GM12878 (cell line): Measurements from ENCODE around the gene BMPR2. TPM values are rescaled to one million over a fixed set of nuclear protein-coding genes. Genes with fewer than 3 reads are reported as not detected.

Experiments used
- ATAC-seq: fragments of 200-7000 bp; cut with Tn5 transposase; 3 replicates; pipeline ENCODE4 v1.9.1; 2020; ENCODE audit warnings: mild to moderate bottlenecking, moderate library complexity
- BruUV-seq: library from RNA; stranded (reverse); fragments of 400-500 nt; replicated peaks from 2 replicates; lab custom pipeline; 2021; lab: Mats Ljungman, UMichigan
- CTCF ChIA-PET: fragments of 300-600 bp; sonication (Branson Sonifier 250); formaldehyde crosslinking; extraction: SDS; loops from one replicate; lab custom pipeline; 2021; ENCODE audit warnings: inconsistent platforms; lab: Yijun Ruan, JAX
- POLR2A ChIA-PET: fragments of 350-600 bp; formaldehyde crosslinking; extraction: SDS; loops from one replicate; lab custom pipeline; 2021; ENCODE audit warnings: inconsistent platforms; lab: Charles Lee
- RAD21 ChIA-PET: fragments of 300-600 bp; sonication (Branson Sonifier 250); formaldehyde crosslinking; loops from one replicate; lab custom pipeline; 2023; ENCODE audit warnings: antibody characterized with exemption; ENCODE audit not compliant: unreplicated experiment; lab: Charles Lee
- SMC1A ChIA-PET: fragments of 300-600 bp; sonication (Branson Sonifier 250); formaldehyde crosslinking; loops from one replicate; lab custom pipeline; 2023; ENCODE audit not compliant: unreplicated experiment, uncharacterized antibody; lab: Charles Lee
- DNase-seq: peaks from one replicate; pipeline ENCODE4 v3.0.0-alpha.2; 2011; ENCODE audit warnings: low read depth, low spot score
- FAIRE-seq: peaks from 3 replicates; lab custom pipeline; 2011; peaks lifted over from hg19 to GRCh38; lab: Jason Lieb, UNC
- H2AFZ ChIP-seq: 2 replicates; pipeline ENCODE4 v1.6.0; 2011; ENCODE audit warnings: low read depth, low read length, control low read depth; ENCODE audit not compliant: control insufficient read depth
- H3K27ac ChIP-seq: 2 replicates; pipeline ENCODE4 v1.5.1; 2011; ENCODE audit warnings: control low read depth; ENCODE audit not compliant: control insufficient read depth, insufficient read depth
- H3K27me3 ChIP-seq, 2 experiments: replicated peaks in 1 of 2; 2 replicates each; pipeline versions ENCODE4 v1.6.0 to v1.6.1; 2011; ENCODE audit warnings: low read length in 1 of 2; ENCODE audit not compliant: control insufficient read depth in 2 of 2, insufficient read depth in 2 of 2
- H3K36me3 ChIP-seq, 2 experiments: 2 replicates each; pipeline ENCODE4 v1.5.1; 2011; ENCODE audit warnings: low read length in 1 of 2; ENCODE audit not compliant: control insufficient read depth in 2 of 2, insufficient read depth in 2 of 2
- H3K4me1 ChIP-seq: 2 replicates; pipeline ENCODE4 v1.6.1; 2011; ENCODE audit warnings: mild to moderate bottlenecking, low read length, moderate library complexity, mixed read lengths; ENCODE audit not compliant: control insufficient read depth, insufficient read depth
- H3K4me2 ChIP-seq: 2 replicates; pipeline ENCODE4 v1.6.0; 2011; ENCODE audit warnings: control low read depth; ENCODE audit not compliant: control insufficient read depth, insufficient read depth
- H3K4me3 ChIP-seq: fragments of 200-600 bp; sonication (generic); 2 replicates; pipeline ENCODE4 v1.5.1; 2016
- H3K79me2 ChIP-seq: 2 replicates; pipeline ENCODE4 v1.6.0; 2011; ENCODE audit warnings: low read length; ENCODE audit not compliant: control insufficient read depth, insufficient read depth
- H3K9ac ChIP-seq: 2 replicates; pipeline ENCODE4 v1.8.0; 2011; ENCODE audit warnings: low read length, control low read depth, mixed read lengths; ENCODE audit not compliant: control insufficient read depth, insufficient read depth
- H3K9me3 ChIP-seq: replicated peaks from 3 replicates; pipeline ENCODE4 v1.5.1; 2011; ENCODE audit warnings: mild to moderate bottlenecking, low read length; ENCODE audit not compliant: control insufficient read depth, insufficient read depth
- H4K20me1 ChIP-seq: 2 replicates; pipeline ENCODE4 v1.6.0; 2011; ENCODE audit not compliant: control insufficient read depth, insufficient read depth
- CHD2 ChIP-seq: IDR thresholded peaks from 2 replicates; pipeline ENCODE4 v1.6.1; 2011; ENCODE audit warnings: low read depth, low read length, improper control_type of control experiment, borderline replicate concordance
- DPF2 ChIP-seq: fragments of 450-650 bp; IDR thresholded peaks from 2 replicates; pipeline ENCODE4 v1.6.1; 2017; ENCODE audit warnings: mild to moderate bottlenecking
- EGR1 ChIP-seq, 2 experiments: IDR thresholded peaks; 1 replicate in 1 of 2; 2 replicates in 1 of 2; pipeline ENCODE4 v1.6.1; 2011 to 2012; ENCODE audit warnings: low read depth in 2 of 2, low read length in 2 of 2, borderline replicate concordance in 1 of 2, mild to moderate bottlenecking in 1 of 2, moderate library complexity in 1 of 2
- FOS ChIP-seq: IDR thresholded peaks from 3 replicates; pipeline ENCODE4 v1.6.1; 2011; ENCODE audit warnings: borderline replicate concordance; ENCODE audit not compliant: insufficient read length; ENCODE audit errors: extremely low read depth
- GATAD2B ChIP-seq: fragments of 450-650 bp; conservative IDR thresholded peaks from 2 replicates; pipeline ENCODE4 v1.6.1; 2017; ENCODE audit warnings: low read depth, mild to moderate bottlenecking, moderate library complexity
- IKZF1 ChIP-seq: fragments of 450-650 bp; conservative IDR thresholded peaks from 2 replicates; pipeline ENCODE4 v1.6.1; 2017; ENCODE audit warnings: antibody characterized with exemption, mild to moderate bottlenecking
- LARP7 ChIP-seq: fragments of 450-650 bp; IDR thresholded peaks from 2 replicates; pipeline ENCODE4 v1.6.1; 2017; ENCODE audit warnings: mild to moderate bottlenecking
- MXI1 ChIP-seq: fragments of 150-350 bp; IDR thresholded peaks from 2 replicates; pipeline ENCODE4 v1.6.1; 2011; ENCODE audit warnings: low read depth, mild to moderate bottlenecking, inconsistent platforms, low read length, improper control_type of control experiment
- MYC ChIP-seq: IDR thresholded peaks from 2 replicates; pipeline ENCODE4 v1.6.1; 2011; ENCODE audit warnings: mild to moderate bottlenecking, low read length, moderate library complexity, inconsistent platforms; ENCODE audit not compliant: insufficient read depth, insufficient replicate concordance, insufficient read length, severe bottlenecking
- NR2F1 ChIP-seq: fragments of 450-650 bp; conservative IDR thresholded peaks from 2 replicates; pipeline ENCODE4 v1.6.1; 2017; ENCODE audit warnings: mild to moderate bottlenecking
- RFX5 ChIP-seq: IDR thresholded peaks from 2 replicates; pipeline ENCODE4 v1.6.1; 2011; ENCODE audit warnings: low read depth, low read length, improper control_type of control experiment
- SIN3A ChIP-seq: IDR thresholded peaks from 2 replicates; pipeline ENCODE4 v1.6.1; 2012; ENCODE audit warnings: low read depth, low read length, improper control_type of control experiment
- SMAD5 ChIP-seq: IDR thresholded peaks from 2 replicates; pipeline ENCODE4 v1.6.1; 2016; ENCODE audit warnings: antibody characterized with exemption, low read depth
- SP1 ChIP-seq: IDR thresholded peaks from one replicate; pipeline ENCODE4 v1.6.1; 2011; ENCODE audit warnings: low read depth, low read length
- YBX1 ChIP-seq: fragments of 450-650 bp; IDR thresholded peaks from 2 replicates; pipeline ENCODE4 v1.6.1; 2016; ENCODE audit warnings: antibody characterized with exemption
- ZBED1 ChIP-seq: IDR thresholded peaks from 2 replicates; pipeline ENCODE4 v1.6.1; 2016; ENCODE audit warnings: borderline replicate concordance
- ZNF207 ChIP-seq: fragments of 450-650 bp; IDR thresholded peaks from 2 replicates; pipeline ENCODE4 v1.6.1; 2014; ENCODE audit warnings: antibody characterized with exemption, mild to moderate bottlenecking, borderline replicate concordance
- WGBS: methylation state at CpG from one replicate; pipeline ENCODE4 v1.1.6; 2016; ENCODE audit warnings: low lambda C conversion rate; ENCODE audit not compliant: insufficient replicate concordance, insufficient coverage; ENCODE audit errors: missing lambda C conversion rate; 5-methylcytosine and 5-hydroxymethylcytosine counted together
- in situ Hi-C: fragments of 300-500 bp; cut with MboI; formaldehyde crosslinking; loops from 9 replicates; pipeline ENCODE4 v1.14.3; 2018; ENCODE audit warnings: mixed read lengths
- intact Hi-C: fragments of 100-400 bp; cut with micrococcal nuclease; formaldehyde crosslinking; loops from one replicate; pipeline ENCODE4 v1.14.2; 2022; ENCODE audit not compliant: unreplicated experiment
- polyA plus RNA-seq, 11 experiments: library from polyadenylated mRNA; depleted of rRNA in 4 of 11; unstranded in 6 of 11; stranded (reverse) in 5 of 11; fragments of >200 nt; fragmentation: Nextera tagmentation in 4 of 11; fragmentation: Illumina TruSeq in 1 of 11; extraction: Ambion mirVana in 4 of 11; extraction: Trizol in 1 of 11; gene quantifications; 1 replicate in 1 of 11; 2 replicates in 10 of 11; pipeline versions ENCODE4 v1.2.1 to v1.2.3, GENCODE V29; 2011 to 2016; ENCODE audit warnings: inconsistent platforms in 2 of 11, missing spikeins in 2 of 11, low read depth in 1 of 11
- total RNA-seq, 4 experiments: library from RNA; depleted of rRNA in 3 of 4; stranded (reverse); fragments of >200 nt in 3 of 4; fragmentation: Illumina TruSeq in 1 of 4; extraction: Trizol in 1 of 4; gene quantifications; 2 replicates each; pipeline versions ENCODE4 v1.2.1 to v1.2.3, GENCODE V29; 2013 to 2021
- TF ChIP-seq, protein P1 (sequence below): fragments of 450-650 bp; conservative IDR thresholded peaks from 2 replicates; pipeline ENCODE4 v1.6.1; 2017; ENCODE audit warnings: mild to moderate bottlenecking, moderate library complexity
- TF ChIP-seq, protein P2 (sequence below): fragments of 450-650 bp; IDR thresholded peaks from 2 replicates; pipeline ENCODE4 v1.6.1; 2014; ENCODE audit warnings: mild to moderate bottlenecking

Gene BMPR2
- total and polyA plus RNA-seq, 10 of the 15 experiments (the other 5 are each of a cell fraction or from before 2014, with no cell fraction given), result 2.4 to 33.0 (median 7.1) TPM

DNA sequence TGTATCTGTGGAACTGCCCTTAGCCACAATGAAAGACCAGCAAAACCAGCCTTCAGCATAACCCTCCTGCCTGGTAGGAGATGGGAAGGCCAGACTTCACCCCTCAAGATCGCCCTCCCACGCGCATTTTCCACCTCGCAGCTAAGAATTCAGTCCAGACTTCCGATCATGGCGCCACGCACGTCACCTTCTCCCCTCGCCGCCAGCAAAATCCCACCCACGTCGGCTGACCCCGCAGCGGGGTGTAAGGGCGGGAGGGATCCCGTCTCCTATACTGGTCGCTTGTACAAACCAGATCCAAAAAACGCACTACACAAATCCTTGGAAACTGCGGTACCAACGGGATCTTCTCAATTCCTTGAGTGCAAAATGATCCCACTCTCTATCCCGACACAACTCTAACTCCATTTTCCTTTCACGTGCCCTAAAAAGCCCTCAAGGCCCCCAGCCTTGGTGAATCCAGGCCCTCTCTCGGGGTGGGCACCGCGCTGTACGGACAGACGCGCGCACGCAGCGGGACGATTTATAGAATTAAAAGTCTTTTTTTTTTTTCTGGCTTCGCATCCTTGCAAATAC lies 1.0 kb upstream of the BMPR2 start (continued):
- TF ChIP-seq RFX5, result no peak
- TF ChIP-seq ZBED1, result no peak
- no peak for TF ChIP-seq FOS

DNA sequence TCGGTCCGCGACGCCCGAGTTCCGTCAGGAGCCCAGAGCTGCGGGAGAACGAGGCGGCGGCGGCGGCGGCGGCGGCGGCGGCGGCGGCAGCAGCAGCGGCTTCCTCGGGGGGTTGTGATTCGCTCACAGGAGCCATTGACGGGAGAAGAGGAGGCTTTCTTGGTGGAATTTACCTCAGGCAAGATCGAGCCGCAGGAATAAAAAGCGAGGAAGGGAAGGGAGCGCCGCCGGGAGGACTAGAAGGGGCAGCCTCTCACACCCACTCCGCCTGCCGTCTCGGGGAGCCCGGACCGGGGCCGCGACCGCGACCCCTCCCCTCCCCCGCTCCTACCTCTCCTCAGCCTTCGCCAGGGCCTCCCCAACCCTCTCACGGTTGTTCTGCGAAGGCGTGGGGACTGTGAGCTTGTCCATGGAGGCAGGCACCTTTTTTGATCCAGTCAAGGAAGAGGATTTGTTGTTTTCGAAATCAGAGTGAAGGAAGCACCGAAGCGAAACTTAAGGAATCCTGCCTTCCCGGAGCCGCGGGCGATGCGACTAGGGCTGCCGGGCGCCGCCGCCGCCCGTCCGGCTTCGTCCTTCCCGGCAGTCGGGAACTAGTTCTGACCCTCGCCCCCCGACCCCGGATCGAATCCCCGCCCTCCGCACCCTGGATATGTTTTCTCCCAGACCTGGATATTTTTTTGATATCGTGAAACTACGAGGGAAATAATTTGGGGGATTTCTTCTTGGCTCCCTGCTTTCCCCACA lies 506 bp downstream of the BMPR2 start:
- no peak for FAIRE-seq
- CTCF ChIA-PET, result interaction anchor here (1.0 kb wide), 1 partner anchor 11 kb away, joined by 3 read pairs; no protein-coding TSS in a partner anchor
- TF ChIP-seq MXI1, result 0 out of 2 replicates have a peak, but pooled peaks have one; percentile 23
- TF ChIP-seq SP1, result no peak
- peak; percentile 36; the same call in 1 of the 2 replicates for TF ChIP-seq LARP7
- TF ChIP-seq EGR1 (IDR thresholded peaks at IDR 0.05; ENCODE audit: borderline replicate concordance in 1 of 2, low read depth in 2 of 2, low read length in 2 of 2), result 0 out of 3 replicates have a peak, but pooled peaks of 1 of the 2 experiments have one; percentile 22
- TF ChIP-seq NR2F1, result peak; percentile 51
- TF ChIP-seq, protein P1, sequence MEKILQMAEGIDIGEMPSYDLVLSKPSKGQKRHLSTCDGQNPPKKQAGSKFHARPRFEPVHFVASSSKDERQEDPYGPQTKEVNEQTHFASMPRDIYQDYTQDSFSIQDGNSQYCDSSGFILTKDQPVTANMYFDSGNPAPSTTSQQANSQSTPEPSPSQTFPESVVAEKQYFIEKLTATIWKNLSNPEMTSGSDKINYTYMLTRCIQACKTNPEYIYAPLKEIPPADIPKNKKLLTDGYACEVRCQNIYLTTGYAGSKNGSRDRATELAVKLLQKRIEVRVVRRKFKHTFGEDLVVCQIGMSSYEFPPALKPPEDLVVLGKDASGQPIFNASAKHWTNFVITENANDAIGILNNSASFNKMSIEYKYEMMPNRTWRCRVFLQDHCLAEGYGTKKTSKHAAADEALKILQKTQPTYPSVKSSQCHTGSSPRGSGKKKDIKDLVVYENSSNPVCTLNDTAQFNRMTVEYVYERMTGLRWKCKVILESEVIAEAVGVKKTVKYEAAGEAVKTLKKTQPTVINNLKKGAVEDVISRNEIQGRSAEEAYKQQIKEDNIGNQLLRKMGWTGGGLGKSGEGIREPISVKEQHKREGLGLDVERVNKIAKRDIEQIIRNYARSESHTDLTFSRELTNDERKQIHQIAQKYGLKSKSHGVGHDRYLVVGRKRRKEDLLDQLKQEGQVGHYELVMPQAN, result 0 out of 2 replicates have a peak, but pooled peaks have one; percentile 16
- TF ChIP-seq, protein P2, sequence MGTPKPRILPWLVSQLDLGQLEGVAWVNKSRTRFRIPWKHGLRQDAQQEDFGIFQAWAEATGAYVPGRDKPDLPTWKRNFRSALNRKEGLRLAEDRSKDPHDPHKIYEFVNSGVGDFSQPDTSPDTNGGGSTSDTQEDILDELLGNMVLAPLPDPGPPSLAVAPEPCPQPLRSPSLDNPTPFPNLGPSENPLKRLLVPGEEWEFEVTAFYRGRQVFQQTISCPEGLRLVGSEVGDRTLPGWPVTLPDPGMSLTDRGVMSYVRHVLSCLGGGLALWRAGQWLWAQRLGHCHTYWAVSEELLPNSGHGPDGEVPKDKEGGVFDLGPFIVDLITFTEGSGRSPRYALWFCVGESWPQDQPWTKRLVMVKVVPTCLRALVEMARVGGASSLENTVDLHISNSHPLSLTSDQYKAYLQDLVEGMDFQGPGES, result no peak
- TF ChIP-seq YBX1, result no peak
- TF ChIP-seq SIN3A, result no peak; the same call in 1 of the 2 replicates
- TF ChIP-seq GATAD2B, result peak; percentile 31; the same call in 1 of the 2 replicates
- TF ChIP-seq MYC, result no peak
- 0 out of 2 replicates have a peak, but pooled peaks have one; percentile 32 for TF ChIP-seq CHD2
- TF ChIP-seq IKZF1, result peak; percentile 44
- 0 out of 2 replicates have a peak, but pooled peaks have one; percentile 7 for TF ChIP-seq SMAD5
- no peak for TF ChIP-seq ZNF207
- TF ChIP-seq DPF2, result no peak

More for the DNA sequence above, 506 bp downstream of the BMPR2 start:
- peak overlapping the region; percentile 75 for H3K27ac ChIP-seq
- peak; percentile 48 for ATAC-seq
- SMC1A ChIA-PET, result interaction anchor here (0.6 to 0.9 kb wide), 2 partner anchors 82 to 102 kb away, joined by 3 read pairs; no protein-coding TSS in a partner anchor
- in situ Hi-C loops, result no loop called here
- H2AFZ ChIP-seq, result peak overlapping the region; percentile 66
- peaks cover 5% of the 10 kb centered on the region for H3K4me1 ChIP-seq
- H3K9ac ChIP-seq, result peak overlapping the region; percentile 81
- POLR2A ChIA-PET, result interaction anchor here (0.7 kb wide), 1 partner anchor 517 kb away, joined by 4 read pairs; no protein-coding TSS in a partner anchor
- peak overlapping the region; percentile 76 for H3K4me3 ChIP-seq
- H4K20me1 ChIP-seq, result no peaks in the 10 kb centered on the region
- no peaks in the 10 kb centered on the region for H3K9me3 ChIP-seq
- H3K36me3 ChIP-seq, result no peaks in the 10 kb centered on the region
- H3K27me3 ChIP-seq, result no peaks in the 10 kb centered on the region
- H3K79me2 ChIP-seq, result peaks cover 55% of the 10 kb centered on the region
- no peak for DNase-seq
- TSS peak; percentile 77 for BruUV-seq
- intact Hi-C loops, result loop anchor here (5.0 to 10.0 kb wide), 2 partner anchors 109 to 1512 kb away; partner anchors contain the start of genes CLK1 and NOP58
- peak overlapping the region; percentile 47 for H3K4me2 ChIP-seq
- RAD21 ChIA-PET, result interaction anchor here (0.9 kb wide), 1 partner anchor 106 kb away, joined by 3 read pairs; no protein-coding TSS in a partner anchor
- WGBS, result under 1% methylated on average over 45 of the region's 69 CpGs
